K562 (cell line): Measurements from ENCODE around the gene RER1. TPM values are rescaled to one million over a fixed set of nuclear protein-coding genes. Genes with fewer than 3 reads are reported as not detected.
A peak's percentile ranks its signal among the peaks of the same experiment; 100 is the strongest.

ENCODE experiments used
- ATAC-seq: fragments of 200-7000 bp; cut with Tn5 transposase; 3 replicates; pipeline ENCODE4 v1.9.1; 2020; ENCODE audit warnings: moderate library complexity
- BruUV-seq: library from RNA; stranded (reverse); fragments of 400-500 nt; replicated peaks from 2 replicates; lab custom pipeline; 2021; lab: Mats Ljungman, UMichigan
- CTCF ChIA-PET: fragments of 300-600 bp; formaldehyde crosslinking; extraction: SDS; loops from one replicate; lab custom pipeline; 2021; ENCODE audit warnings: low intra/inter-chr PET ratio; lab: Yijun Ruan, JAX
- POLR2A ChIA-PET: fragments of 300-600, 350-650 bp; sonication (Branson Sonifier 250); formaldehyde crosslinking; extraction: SDS; loops from one replicate; lab custom pipeline; 2021; ENCODE audit warnings: antibody characterized with exemption, inconsistent platforms; lab: Yijun Ruan, JAX
- DNase-seq, 4 experiments: peaks; one replicate each; pipeline versions ENCODE4 v3.0.0 to v3.0.0-alpha.2; 2011 to 2018; ENCODE audit warnings: low spot score in 3 of 4, mixed read lengths in 3 of 4; ENCODE audit errors: extremely low read depth in 1 of 4
- FAIRE-seq: peaks from 2 replicates; lab custom pipeline; 2011; peaks lifted over from hg19 to GRCh38; lab: Jason Lieb, UNC
- H2AFZ ChIP-seq: 2 replicates; pipeline ENCODE4 v1.6.0; 2011; ENCODE audit warnings: low read depth, low read length, control low read depth, inconsistent platforms
- H3K27ac ChIP-seq: fragments of 200-600 bp; 3 replicates; pipeline ENCODE4 v1.8.0; 2011; ENCODE audit warnings: low read depth, mild to moderate bottlenecking, control low read depth, inconsistent platforms, low read length, moderate library complexity, mixed read lengths; ENCODE audit errors: extremely low read depth
- H3K27me3 ChIP-seq, 2 experiments: fragments of 300-600 bp in 1 of 2; 2 replicates in 1 of 2; 3 replicates in 1 of 2; pipeline versions ENCODE4 v1.6.0 to v1.8.0; 2011; ENCODE audit warnings: inconsistent platforms in 2 of 2, low read length in 2 of 2, mild to moderate bottlenecking in 1 of 2, mixed read lengths in 1 of 2, moderate library complexity in 1 of 2; ENCODE audit not compliant: control insufficient read depth in 2 of 2, insufficient read depth in 2 of 2
- H3K36me3 ChIP-seq: fragments of 300-600 bp; 3 replicates; pipeline ENCODE4 v1.8.0; 2011; ENCODE audit warnings: mild to moderate bottlenecking, low read length, inconsistent platforms; ENCODE audit not compliant: control insufficient read depth, insufficient read depth
- H3K4me1 ChIP-seq, 2 experiments: fragments of 200-600 bp in 1 of 2; replicated peaks in 1 of 2; 2 replicates in 1 of 2; 3 replicates in 1 of 2; pipeline versions ENCODE4 v1.5.1 to v1.8.0; 2011; ENCODE audit warnings: inconsistent platforms in 2 of 2, low read length in 2 of 2, mild to moderate bottlenecking in 1 of 2, mixed read lengths in 1 of 2, moderate library complexity in 1 of 2; ENCODE audit not compliant: control insufficient read depth in 2 of 2, insufficient read depth in 2 of 2
- H3K4me2 ChIP-seq: 2 replicates; pipeline ENCODE4 v1.6.1; 2011; ENCODE audit warnings: low read length, control low read depth, inconsistent platforms, mixed read lengths; ENCODE audit not compliant: insufficient read depth
- H3K4me3 ChIP-seq: fragments of 200-600 bp; sonication (generic), shearing (Covaris generic); 2 replicates; pipeline ENCODE4 v1.5.1; 2016; ENCODE audit warnings: control low read depth, inconsistent platforms
- H3K79me2 ChIP-seq: fragments of 200-600 bp; 3 replicates; pipeline ENCODE4 v1.8.0; 2011; ENCODE audit warnings: low read length, inconsistent platforms; ENCODE audit not compliant: control insufficient read depth, insufficient read depth
- H3K9ac ChIP-seq, 2 experiments: 2 replicates each; pipeline versions ENCODE4 v1.6.0 to v1.6.1; 2011; ENCODE audit warnings: low read depth in 2 of 2, low read length in 2 of 2, control low read depth in 1 of 2, inconsistent platforms in 1 of 2, mild to moderate bottlenecking in 1 of 2, mixed read lengths in 1 of 2; ENCODE audit not compliant: insufficient read depth in 1 of 2
- H3K9me1 ChIP-seq: one replicate; pipeline ENCODE4 v1.6.0; 2011; ENCODE audit warnings: inconsistent platforms, mild to moderate bottlenecking, low read length, moderate library complexity; ENCODE audit not compliant: control insufficient read depth, insufficient read depth
- H3K9me3 ChIP-seq: replicated peaks from 2 replicates; pipeline ENCODE4 v1.5.1; 2011; ENCODE audit warnings: low read depth, low read length, inconsistent platforms; ENCODE audit not compliant: control insufficient read depth, insufficient read depth
- H4K20me1 ChIP-seq: replicated peaks from 2 replicates; pipeline ENCODE4 v1.6.1; 2011; ENCODE audit warnings: low read length, inconsistent platforms, mixed read lengths; ENCODE audit not compliant: control insufficient read depth, insufficient read depth
- PCBP1 ChIP-seq: fragments of 200-400 bp; formaldehyde crosslinking; IDR thresholded peaks from 2 replicates; pipeline ENCODE4 v1.6.1; 2018; ENCODE audit warnings: mild to moderate bottlenecking, low read depth, low read length; ENCODE audit not compliant: poor library complexity, severe bottlenecking
- WGBS: fragments of 100-300 bp; shearing (Covaris generic); methylation state at CpG from one replicate; pipeline ENCODE4 v1.1.6; 2016; ENCODE audit warnings: low coverage, mixed read lengths; ENCODE audit not compliant: insufficient coverage; ENCODE audit errors: missing lambda C conversion rate; 5-methylcytosine and 5-hydroxymethylcytosine counted together
- in situ Hi-C: fragments of 300-500 bp; cut with MboI; formaldehyde crosslinking; loops from 4 replicates; pipeline ENCODE4 v1.15.0; 2018; ENCODE audit warnings: inconsistent platforms, mixed read lengths
- intact Hi-C: fragments of 100-400 bp; cut with micrococcal nuclease; formaldehyde crosslinking; loops from 2 replicates; pipeline ENCODE4 v1.14.2; 2022
- polyA plus RNA-seq, 8 experiments: library from polyadenylated mRNA; depleted of rRNA in 4 of 8; stranded (reverse) in 5 of 8; unstranded in 3 of 8; fragments of >200 nt; fragmentation: Nextera tagmentation in 2 of 8; fragmentation: Illumina TruSeq in 1 of 8; extraction: Ambion mirVana in 2 of 8; extraction: Trizol in 1 of 8; gene quantifications; 2 replicates each; pipeline versions ENCODE4 v1.2.1 to v1.2.3, GENCODE V29; 2011 to 2014; ENCODE audit warnings: inconsistent platforms in 1 of 8, missing spikeins in 1 of 8
- total RNA-seq, 7 experiments: library from RNA; depleted of rRNA in 6 of 7; stranded (reverse); fragments of >200 nt in 6 of 7; fragmentation: Illumina TruSeq in 2 of 7; extraction: Trizol in 2 of 7; gene quantifications; 2 replicates each; pipeline versions ENCODE4 v1.2.1 to v1.2.3, GENCODE V29; 2011 to 2021; ENCODE audit warnings: low replicate concordance in 1 of 7
- TF ChIP-seq, protein P1 (sequence below), 3 experiments: fragments of 200-800 bp in 1 of 3; fragments of 250-450 bp in 1 of 3; fragments of 450-650 bp in 1 of 3; sonication (Bioruptor Pico) in 1 of 3; sonication (Bioruptor generic) in 1 of 3; formaldehyde crosslinking in 1 of 3; IDR thresholded peaks; 2 replicates each; pipeline versions ENCODE4 v1.6.1 to v1.8.0; 2016 to 2022; ENCODE audit warnings: mild to moderate bottlenecking in 2 of 3, missing genetic modification characterization in 2 of 3, missing compliant biosample characterization in 1 of 3, moderate library complexity in 1 of 3
- TF ChIP-seq, protein P2 (sequence below), 2 experiments: IDR thresholded peaks; 2 replicates each; pipeline ENCODE4 v1.6.1; 2011; ENCODE audit warnings: borderline replicate concordance in 1 of 2, control low read depth in 1 of 2, low read depth in 1 of 2, low read length in 1 of 2, mild to moderate bottlenecking in 1 of 2, mixed read lengths in 1 of 2, moderate library complexity in 1 of 2; ENCODE audit not compliant: insufficient read depth in 1 of 2, insufficient read length in 1 of 2, poor library complexity in 1 of 2, severe bottlenecking in 1 of 2; ENCODE audit errors: extremely low read depth in 1 of 2
- TF ChIP-seq, protein P3 (sequence below): fragments of 450-650 bp; IDR thresholded peaks from 2 replicates; pipeline ENCODE4 v1.6.1; 2018; ENCODE audit not compliant: partially characterized antibody

Gene RER1
- total and polyA plus RNA-seq, 9 of the 15 experiments (the other 6 are each of a cell fraction or from before 2014, with no cell fraction given), result 19.6 to 354 (median 183) TPM

DNA sequence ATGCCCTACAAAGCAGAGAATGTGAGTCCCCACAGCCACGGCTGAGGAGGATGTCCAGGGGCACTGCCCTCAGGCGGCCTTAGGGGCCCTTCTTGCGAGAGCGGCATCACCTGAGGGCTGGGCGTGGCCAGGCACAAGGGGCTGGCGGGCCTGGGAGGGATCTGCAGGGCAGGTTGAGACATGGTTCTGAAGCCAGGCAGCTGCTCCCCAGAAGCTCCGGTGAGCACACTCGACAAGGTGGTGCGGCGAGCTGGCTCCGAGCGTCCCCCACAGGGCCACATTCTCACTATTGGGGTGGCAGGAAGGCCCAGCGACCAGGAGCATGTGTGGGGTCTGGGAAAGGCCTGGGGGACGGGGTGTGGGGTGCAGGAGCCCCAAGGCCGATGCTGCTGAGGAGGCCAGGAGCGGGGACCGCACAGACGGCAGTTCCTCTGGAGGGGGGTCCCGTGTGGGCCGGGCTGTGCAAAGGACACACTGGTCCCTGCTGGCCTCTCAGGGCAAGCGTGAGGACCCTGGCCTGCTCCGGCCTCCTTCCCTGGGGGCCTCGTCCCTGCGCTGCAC is 47.4 kb upstream of the RER1 start:
- ATAC-seq, result no peak
- WGBS, result 14% methylated on average over 21 of the region's 24 CpGs
- no peak overlapping the region for H3K4me2 ChIP-seq
- no peak overlapping the region for H2AFZ ChIP-seq
- no peaks in the 10 kb centered on the region for H3K79me2 ChIP-seq
- FAIRE-seq, result no peak
- in situ Hi-C loops, result no loop called here
- POLR2A ChIA-PET, result interaction anchor here (0.7 kb wide), 1 partner anchor 11 kb away, joined by 4 read pairs; no protein-coding TSS in a partner anchor
- peaks cover 20% of the 10 kb centered on the region for H4K20me1 ChIP-seq
- H3K9ac ChIP-seq, result peak overlapping the region in 1 of 2 experiments; percentile 9; a peak in 1 of 4 replicates
- intact Hi-C loops, result no loop called here
- peaks cover 0 to 47% of the 10 kb centered on the region in 2 experiments; a peak in 2 of 5 replicates for H3K4me1 ChIP-seq
- no TSS peak for BruUV-seq
- H3K27me3 ChIP-seq, result peaks cover 72 to 92% of the 10 kb centered on the region in 2 experiments; a peak in 4 of 5 replicates
- TF ChIP-seq, protein P1, sequence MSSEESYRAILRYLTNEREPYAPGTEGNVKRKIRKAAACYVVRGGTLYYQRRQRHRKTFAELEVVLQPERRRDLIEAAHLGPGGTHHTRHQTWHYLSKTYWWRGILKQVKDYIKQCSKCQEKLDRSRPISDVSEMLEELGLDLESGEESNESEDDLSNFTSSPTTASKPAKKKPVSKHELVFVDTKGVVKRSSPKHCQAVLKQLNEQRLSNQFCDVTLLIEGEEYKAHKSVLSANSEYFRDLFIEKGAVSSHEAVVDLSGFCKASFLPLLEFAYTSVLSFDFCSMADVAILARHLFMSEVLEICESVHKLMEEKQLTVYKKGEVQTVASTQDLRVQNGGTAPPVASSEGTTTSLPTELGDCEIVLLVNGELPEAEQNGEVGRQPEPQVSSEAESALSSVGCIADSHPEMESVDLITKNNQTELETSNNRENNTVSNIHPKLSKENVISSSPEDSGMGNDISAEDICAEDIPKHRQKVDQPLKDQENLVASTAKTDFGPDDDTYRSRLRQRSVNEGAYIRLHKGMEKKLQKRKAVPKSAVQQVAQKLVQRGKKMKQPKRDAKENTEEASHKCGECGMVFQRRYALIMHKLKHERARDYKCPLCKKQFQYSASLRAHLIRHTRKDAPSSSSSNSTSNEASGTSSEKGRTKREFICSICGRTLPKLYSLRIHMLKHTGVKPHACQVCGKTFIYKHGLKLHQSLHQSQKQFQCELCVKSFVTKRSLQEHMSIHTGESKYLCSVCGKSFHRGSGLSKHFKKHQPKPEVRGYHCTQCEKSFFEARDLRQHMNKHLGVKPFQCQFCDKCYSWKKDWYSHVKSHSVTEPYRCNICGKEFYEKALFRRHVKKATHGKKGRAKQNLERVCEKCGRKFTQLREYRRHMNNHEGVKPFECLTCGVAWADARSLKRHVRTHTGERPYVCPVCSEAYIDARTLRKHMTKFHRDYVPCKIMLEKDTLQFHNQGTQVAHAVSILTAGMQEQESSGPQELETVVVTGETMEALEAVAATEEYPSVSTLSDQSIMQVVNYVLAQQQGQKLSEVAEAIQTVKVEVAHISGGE (CRISPR knock-in tag; IDR thresholded peaks at IDR 0.05), result no peak
- TF ChIP-seq, protein P2, sequence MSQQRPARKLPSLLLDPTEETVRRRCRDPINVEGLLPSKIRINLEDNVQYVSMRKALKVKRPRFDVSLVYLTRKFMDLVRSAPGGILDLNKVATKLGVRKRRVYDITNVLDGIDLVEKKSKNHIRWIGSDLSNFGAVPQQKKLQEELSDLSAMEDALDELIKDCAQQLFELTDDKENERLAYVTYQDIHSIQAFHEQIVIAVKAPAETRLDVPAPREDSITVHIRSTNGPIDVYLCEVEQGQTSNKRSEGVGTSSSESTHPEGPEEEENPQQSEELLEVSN (IDR thresholded peaks at IDR 0.05; ENCODE audit: borderline replicate concordance in 1 of 2, extremely low read depth in 1 of 2, insufficient read depth in 1 of 2, insufficient read length in 1 of 2, low read depth in 1 of 2, low read length in 1 of 2, poor library complexity in 1 of 2, severe bottlenecking in 1 of 2), result no peak
- peak; percentile 15 for TF ChIP-seq PCBP1
- TF ChIP-seq, protein P3, sequence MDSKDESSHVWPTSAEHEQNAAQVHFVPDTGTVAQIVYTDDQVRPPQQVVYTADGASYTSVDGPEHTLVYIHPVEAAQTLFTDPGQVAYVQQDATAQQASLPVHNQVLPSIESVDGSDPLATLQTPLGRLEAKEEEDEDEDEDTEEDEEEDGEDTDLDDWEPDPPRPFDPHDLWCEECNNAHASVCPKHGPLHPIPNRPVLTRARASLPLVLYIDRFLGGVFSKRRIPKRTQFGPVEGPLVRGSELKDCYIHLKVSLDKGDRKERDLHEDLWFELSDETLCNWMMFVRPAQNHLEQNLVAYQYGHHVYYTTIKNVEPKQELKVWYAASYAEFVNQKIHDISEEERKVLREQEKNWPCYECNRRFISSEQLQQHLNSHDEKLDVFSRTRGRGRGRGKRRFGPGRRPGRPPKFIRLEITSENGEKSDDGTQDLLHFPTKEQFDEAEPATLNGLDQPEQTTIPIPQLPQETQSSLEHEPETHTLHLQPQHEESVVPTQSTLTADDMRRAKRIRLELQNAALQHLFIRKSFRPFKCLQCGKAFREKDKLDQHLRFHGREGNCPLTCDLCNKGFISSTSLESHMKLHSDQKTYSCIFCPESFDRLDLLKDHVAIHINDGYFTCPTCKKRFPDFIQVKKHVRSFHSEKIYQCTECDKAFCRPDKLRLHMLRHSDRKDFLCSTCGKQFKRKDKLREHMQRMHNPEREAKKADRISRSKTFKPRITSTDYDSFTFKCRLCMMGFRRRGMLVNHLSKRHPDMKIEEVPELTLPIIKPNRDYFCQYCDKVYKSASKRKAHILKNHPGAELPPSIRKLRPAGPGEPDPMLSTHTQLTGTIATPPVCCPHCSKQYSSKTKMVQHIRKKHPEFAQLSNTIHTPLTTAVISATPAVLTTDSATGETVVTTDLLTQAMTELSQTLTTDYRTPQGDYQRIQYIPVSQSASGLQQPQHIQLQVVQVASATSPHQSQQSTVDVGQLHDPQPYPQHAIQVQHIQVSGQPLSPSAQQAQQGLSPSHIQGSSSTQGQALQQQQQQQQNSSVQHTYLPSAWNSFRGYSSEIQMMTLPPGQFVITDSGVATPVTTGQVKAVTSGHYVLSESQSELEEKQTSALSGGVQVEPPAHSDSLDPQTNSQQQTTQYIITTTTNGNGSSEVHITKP, result no peak
- H3K27ac ChIP-seq, result no peak overlapping the region
- no peak for DNase-seq
- H3K4me3 ChIP-seq, result no peak overlapping the region
- no peaks in the 10 kb centered on the region for H3K9me1 ChIP-seq
- H3K9me3 ChIP-seq, result no peaks in the 10 kb centered on the region
- CTCF ChIA-PET, result no interaction called here
- H3K36me3 ChIP-seq, result no peaks in the 10 kb centered on the region
